ENCODE data around the gene KYAT1.
A peak's percentile ranks its signal among the peaks of the same experiment; 100 is the strongest.
"Not testable (repeated sequence)": the region's sequence is repeated elsewhere in the genome, so short reads cannot be mapped to it uniquely, and the experiment has no call there.

KYAT1 gene

DNA sequence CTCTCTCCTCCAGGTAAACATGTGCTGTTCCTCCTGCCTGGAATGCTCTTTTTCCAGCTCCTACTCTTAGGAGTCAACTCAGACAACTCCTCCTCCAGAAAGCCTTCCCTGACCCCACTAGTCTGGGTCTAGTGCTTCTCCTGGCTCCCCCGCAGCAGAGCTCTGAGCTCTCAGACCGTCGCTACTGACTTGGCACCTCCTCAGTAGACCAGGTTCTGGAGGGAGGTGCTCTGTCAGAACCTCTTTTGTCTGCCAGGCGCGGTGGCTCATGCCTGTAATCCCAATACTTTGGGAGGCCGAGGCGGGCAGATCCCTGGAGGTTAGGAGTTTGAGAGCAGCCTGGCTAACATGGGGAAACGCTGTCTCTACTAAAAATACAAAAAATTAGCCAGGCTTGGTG, 3.6 kb upstream of the KYAT1 start:
- DNase-seq (ENCODE audit: low spot score), result no peak

- no peak for DNase-seq (ENCODE audit: low spot score)
Measured at GRCh38 chr9:128884164-128884563, 2.4 kb upstream of the KYAT1 start.

DNA sequence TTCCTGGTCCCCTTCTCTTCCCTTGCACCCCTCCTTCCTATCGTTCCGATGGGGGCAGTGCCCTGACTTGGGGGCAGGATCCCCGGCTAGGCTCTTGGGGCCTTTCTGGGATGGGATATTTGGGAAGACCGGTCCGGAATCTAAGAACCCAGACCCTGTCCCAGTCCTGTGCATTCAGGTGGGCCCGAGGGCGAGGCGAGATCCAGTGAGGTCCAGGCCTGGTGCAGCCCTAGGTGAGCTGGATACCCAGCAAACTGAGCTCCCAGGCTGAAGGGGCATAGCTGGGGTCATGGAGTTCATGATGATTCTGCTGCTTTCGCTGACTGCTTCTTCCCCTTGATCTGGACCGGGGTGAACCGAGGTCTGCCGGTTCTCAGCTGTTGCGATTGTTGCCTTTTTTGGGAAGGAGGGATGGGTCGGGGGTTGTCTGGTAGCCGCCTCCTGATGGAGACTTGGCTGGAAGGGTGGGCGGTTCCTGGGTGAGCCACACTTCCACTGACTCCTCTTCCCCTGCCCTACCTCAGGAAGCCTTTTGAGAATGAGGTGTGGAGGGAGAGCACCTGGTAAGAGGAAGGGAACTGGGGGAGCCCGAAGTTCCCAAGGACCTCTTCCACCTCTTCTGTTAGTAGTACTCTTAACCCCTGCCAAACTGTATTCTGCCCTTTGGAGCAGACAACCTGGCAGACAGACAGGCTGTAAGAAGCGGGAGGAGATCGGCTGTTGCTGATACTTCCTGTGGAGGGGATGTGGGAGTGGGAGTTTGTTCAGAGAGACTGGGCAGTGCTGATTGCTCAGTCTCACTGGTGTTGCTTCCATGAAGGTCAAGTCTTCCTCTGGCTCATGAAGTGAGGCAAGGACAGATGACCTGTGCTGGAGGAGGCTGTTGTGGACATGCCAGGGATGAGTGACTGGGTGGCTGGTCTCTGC, 1.2 kb upstream of the KYAT1 start:
- peak; percentile 51 for DNase-seq (ENCODE audit: low spot score)

DNA sequence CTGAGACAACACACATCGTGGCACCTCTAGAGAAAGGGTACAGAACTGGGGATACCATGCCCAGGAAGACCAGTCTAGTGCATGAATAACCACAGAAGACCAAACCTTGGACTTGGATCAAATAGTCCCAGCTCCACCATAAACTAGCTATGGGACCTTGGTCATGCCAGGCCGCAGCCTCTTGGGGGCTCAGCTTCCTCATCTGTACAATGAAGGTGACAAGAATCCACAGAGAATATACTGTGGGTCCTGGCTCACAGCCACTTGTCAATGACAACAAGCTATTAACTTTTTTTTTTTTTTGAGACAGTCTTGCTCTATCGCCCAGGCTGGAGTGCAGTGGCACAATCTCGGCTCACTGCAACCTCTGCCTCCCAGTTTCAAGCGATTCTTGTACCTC, 3.9 kb downstream of the KYAT1 start:
- no peak for DNase-seq (ENCODE audit: low spot score)

GRCh38 chr9:128870941-128871265, 10.8 kb downstream of the KYAT1 start:
- not testable (repeated sequence) for DNase-seq (ENCODE audit: low spot score)

DNA sequence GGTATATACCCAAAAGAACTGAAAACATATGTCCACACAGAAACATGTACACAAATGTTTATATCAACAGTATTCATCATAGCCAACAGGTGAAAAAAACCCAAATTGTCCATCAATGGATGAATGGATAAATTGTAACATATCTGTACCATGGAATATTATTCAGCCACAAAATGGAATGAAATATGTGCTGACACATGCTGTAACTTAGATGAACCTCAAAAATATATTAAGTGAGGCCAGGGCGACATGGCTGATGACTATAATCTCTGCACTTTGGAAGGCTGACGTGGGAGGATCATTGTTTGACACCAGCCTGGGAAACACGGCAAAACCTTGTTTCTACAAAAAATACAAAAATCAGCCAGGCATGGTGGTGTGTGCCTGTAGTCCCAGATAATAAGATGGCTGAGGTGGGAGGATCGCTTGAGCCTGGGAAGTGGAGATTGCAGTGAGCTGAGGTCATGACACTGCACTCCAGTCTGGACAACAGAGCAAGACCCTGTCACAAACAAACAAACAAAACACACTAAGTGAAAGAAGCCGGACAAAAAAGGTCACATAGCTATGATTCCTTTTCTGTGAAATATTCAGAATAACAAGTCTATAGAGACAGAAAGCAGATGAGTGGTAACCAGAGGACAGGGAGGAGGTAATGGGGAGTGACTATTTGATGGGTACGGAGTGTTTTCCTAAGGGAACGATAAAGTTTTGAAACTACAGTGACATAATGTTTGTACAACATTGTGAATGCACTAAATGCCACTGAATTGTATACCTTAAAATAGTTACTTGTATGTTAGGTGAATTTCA, 11.4 kb downstream of the KYAT1 start:
- DNase-seq (ENCODE audit: low spot score), result no peak

DNA sequence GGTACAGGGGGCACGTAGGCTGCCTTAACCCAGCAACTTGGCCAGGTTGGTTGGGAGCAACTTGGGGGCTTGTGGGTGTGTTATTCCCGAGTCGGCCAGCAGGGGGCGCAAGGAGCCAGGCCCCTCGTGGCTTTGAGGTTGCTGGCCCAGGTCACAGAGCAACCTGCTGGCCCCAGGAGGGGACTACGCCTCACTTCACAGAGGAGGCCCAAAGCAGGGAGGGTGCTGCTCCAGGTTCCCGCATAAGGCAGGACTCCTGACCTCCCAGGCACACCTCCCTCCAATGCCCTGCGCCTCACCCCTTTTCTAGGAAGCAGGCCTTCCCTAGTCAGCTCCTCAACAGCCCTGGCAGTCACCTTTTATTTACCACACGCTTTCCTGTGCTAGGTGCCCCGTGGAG, 18.1 kb downstream of the KYAT1 start:
- DNase-seq (ENCODE audit: low spot score), result peak; percentile 87

- DNase-seq (ENCODE audit: low spot score), result no peak
Measured at GRCh38 chr9:128862401-128862851, 19.3 kb downstream of the KYAT1 start.

DNA sequence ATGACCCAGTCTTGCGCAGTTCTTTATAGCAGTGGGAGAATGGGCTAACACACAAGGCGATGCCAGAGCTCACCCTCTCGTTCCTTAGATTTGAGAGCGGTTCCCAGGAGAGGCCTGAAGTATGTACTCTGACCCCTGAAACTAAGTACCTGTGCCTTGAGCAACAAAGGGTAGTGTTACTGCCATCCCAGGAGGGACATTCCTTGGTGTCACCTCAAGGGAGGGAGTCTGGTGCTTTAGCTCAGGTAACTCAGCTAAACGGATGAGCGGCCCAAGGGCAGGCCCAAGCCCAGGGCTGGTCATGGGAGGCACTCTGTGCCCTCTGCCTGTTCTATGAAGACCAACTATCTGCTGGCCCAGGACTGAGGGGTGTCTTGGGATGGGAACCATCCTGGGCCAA, 20.2 kb downstream of the KYAT1 start:
- no peak for DNase-seq (ENCODE audit: low spot score)

GRCh38 chr9:128860937-128861336, 20.8 kb downstream of the KYAT1 start:
- DNase-seq (ENCODE audit: low spot score), result no peak

DNA sequence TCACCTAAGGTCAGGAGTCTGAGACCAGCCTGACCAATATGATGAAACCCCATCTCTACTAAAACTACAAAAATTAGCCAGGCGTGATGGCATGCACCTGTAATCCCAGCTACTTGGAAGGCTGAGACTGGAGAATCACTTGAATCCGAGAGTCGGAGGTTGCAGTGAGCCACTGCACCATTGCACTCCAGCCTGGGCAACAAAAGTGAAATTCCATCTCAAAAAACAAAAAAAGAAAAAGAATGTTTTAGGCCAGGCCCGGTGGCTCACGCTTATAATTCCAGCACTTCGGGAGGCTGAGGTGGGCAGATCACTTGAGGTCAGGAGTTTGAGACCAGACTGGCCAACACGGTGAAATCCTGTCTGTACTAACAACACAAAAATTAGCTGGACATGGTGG, 23.3 kb downstream of the KYAT1 start:
- not testable (repeated sequence) for DNase-seq (ENCODE audit: low spot score)

GRCh38 chr9:128854454-128854853, 27.3 kb downstream of the KYAT1 start:
- not testable (repeated sequence) for DNase-seq (ENCODE audit: low spot score)

GRCh38 chr9:128852646-128853045, 29.1 kb downstream of the KYAT1 start:
- DNase-seq (ENCODE audit: low spot score), result not testable (repeated sequence)

GRCh38 chr9:128851779-128852600, 29.8 kb downstream of the KYAT1 start:
- DNase-seq (ENCODE audit: low spot score), result not testable (repeated sequence)

DNA sequence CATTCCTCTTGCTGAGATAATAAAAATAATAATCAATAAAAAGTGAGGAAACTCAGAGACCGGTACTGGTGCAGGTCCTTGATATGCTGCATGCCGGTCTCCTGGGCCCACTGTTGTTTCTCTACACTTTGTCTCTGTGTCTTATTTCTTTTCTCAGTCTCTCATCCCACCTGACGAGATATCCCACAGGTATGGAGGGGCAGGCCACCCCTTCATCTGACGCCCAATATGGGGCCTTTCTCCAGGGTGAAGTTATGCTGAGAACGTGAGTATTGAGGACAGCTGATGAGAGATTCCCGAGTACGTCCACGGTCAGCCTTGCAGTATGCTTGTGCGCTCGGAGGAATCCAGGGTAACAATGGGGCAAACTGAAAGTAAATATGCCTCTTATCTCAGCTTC, 30.7 kb downstream of the KYAT1 start:
- DNase-seq (ENCODE audit: low spot score), result not testable (repeated sequence)

DNA sequence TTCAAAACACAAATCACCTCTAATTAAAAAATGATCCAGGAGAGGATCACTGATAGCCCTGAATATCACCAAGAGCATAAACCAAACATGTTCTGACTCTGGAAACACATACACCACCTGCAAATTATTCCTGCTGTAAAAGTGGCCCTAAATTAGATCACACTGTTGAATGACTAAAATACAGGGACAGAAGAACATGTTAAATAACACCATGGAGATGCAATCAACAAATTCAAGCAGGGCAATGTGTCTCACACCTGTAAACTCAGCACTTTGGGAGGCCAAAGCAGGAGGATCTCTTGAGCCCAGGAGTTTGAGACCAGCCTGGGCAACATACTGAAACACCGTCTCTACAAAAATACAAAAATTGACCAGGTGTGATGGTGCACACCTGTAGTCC, 33.9 kb downstream of the KYAT1 start:
- no peak for DNase-seq (ENCODE audit: low spot score)

DNA sequence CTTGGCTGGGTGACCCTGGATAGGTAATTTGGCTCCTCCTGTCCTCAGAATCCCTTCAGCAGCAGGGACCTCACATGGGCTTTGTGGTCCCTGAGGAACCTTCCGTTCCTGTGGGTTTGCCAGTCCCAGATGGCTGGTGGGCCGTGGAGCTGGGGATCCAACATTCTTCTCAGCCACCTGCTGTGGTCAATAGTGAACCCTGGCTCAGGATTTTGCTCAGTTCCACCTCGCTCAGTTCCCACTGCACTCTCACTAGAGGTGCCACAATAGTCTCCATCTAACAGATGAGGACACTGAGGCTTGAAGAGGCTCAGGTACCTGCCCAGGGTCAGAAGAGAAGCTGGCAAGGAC, 35.1 kb downstream of the KYAT1 start:
- peak; percentile 1 for DNase-seq (ENCODE audit: low spot score)

- DNase-seq (ENCODE audit: low spot score), result no peak
Measured at GRCh38 chr9:128845186-128845931, 36.4 kb downstream of the KYAT1 start.

DNA sequence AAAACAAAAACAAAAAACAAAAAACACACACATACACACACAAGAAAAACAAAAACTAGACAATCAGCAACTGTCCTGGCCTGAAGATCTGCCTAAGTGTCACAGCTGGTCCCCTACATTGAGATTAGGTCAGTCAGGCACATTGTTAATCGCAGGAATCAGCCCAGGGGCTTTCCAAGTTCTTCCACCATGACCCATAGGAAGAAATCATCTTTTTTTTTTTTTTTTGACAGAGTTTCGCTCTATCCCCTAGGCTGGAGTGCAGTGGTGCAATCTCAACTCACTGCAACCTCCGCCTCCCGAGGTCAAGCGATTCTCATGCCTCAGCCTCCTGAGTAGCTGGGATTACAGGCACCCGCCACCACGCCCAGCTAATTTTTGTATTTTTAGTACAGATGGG, 38.6 kb downstream of the KYAT1 start:
- DNase-seq (ENCODE audit: low spot score), result not testable (repeated sequence)

- DNase-seq (ENCODE audit: low spot score), result no peak
Measured at GRCh38 chr9:128841694-128842492, 39.9 kb downstream of the KYAT1 start.

DNA sequence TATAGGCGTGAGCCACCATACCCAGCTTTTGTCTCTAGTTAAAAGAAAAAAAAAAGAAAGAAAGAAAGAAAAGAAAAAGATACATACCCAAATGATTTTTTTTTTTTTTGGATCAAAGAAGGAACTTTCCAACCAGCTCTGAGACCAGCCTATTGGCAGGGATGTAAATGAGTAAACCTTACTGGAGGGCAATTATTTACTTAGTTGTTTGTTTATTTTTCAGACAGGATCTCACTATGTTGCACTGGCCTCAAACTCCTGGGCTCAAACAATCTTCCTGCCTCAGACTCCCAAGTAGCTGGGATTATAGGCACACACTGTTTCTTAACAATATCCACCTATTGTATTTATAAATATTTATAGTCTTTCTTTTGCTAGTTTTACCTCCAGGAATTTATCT, 41.2 kb downstream of the KYAT1 start:
- DNase-seq (ENCODE audit: low spot score), result no peak
